NCI-H128 (cell line): ENCODE measurements around the gene DYSF.

Experiments used
- DNase-seq: peaks from one replicate; lab custom pipeline; 2025; ENCODE audit not compliant: unreplicated experiment; lab: John Stamatoyannopoulos, UW

DYSF gene

DNA sequence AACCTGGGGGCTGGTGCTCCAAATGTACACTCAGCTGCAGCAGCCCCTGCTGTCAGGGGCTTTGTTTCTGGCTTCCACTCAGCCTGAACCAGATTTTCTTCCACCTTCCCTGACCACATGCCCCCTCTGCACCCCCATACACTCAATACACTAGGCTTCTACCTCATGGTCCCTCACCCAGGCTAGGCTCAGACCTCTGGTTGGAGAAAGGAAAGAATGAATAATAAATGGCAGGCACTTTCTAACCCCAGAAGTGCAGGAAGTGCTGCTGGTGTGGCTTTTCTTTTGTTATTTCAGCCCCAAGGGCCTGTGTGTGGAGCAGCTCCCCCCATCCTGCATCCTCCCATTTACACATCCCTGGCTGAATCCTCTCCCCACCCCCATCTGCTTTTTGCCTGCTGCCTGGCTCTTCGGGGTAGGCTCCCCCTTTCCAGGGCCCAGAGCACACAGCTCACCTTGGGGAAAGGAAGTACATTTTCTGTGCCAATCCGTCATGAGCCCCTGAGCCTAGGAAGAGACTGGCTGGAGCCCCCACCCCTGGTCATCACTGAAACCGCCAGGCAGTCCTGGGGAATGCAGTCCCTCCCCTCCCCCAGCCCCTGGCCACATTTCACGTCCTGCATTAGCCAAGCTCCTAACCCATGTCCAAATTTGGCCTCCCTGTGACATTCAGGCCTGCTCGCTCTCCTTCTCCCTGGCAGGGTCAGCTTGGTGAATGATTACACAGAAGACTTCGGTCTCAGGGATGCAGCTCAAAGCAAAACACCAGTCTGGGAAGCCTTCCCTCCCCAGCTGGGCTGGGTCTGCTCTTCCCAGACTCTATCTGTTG, 2.6 kb downstream of the DYSF start:
- no peak for DNase-seq

DNA sequence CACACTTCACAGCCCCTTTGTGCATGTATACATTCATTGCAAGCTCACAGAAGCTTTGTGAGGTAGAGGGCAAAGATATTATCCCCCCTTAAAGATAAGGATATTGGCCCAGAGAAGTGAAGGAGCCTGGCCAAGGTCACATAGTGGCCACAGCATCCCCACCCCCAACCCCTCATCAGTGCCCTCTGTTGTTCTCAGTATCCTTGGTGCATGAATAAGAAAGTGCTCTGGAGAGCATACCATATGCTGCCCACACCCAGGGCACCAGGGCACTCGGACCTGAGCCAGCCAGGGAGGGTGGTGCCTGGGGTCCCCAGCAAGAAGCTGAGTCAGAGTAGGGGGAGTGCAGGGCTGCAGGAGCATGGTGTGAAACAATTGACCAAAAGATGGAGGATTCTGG, 3.3 kb downstream of the DYSF start:
- DNase-seq: no peak

DNA sequence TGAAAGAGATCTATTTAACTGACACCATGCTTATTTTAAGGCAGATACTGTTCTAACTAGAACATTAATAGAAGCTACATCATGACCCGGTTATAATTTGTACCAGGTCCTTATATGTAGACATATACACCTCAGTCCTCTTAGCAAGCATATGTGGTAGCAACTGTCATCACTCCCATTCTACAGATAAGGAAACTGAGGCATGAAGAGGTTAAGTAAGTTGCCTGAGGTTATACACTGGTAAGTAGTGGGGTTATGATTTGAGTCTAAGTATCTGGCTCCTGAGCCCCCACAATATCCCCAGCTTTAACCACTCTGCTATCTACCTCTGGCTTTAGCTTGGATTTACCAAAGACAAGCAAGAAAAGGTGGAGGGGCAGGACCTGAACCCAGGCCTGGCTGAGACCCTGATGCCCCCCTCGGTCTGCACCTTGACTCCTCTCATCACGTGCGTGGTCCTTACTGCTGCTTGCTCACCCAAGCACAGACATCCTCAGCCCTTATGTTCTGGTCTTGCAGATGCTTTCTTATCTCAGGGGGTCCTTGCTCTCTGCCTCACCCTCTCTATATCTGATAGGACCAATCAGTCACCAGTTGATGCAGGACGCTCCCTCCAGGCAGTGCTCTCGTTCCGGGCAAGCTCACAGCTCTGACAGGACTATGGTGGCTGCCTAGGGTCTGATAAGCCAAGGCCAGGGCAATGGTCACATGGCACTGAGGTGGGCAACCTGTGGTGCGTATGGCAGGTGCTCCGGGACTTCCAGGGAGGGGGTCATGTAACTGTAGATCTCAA, 4.0 kb downstream of the DYSF start:
- no peak for DNase-seq

- no peak for DNase-seq
These were observed 4.6 kb downstream of the DYSF start for GRCh38 chr2:71457923-71458322.

GRCh38 chr2:71458413-71459083, 5.2 kb downstream of the DYSF start:
- DNase-seq: no peak

DNA sequence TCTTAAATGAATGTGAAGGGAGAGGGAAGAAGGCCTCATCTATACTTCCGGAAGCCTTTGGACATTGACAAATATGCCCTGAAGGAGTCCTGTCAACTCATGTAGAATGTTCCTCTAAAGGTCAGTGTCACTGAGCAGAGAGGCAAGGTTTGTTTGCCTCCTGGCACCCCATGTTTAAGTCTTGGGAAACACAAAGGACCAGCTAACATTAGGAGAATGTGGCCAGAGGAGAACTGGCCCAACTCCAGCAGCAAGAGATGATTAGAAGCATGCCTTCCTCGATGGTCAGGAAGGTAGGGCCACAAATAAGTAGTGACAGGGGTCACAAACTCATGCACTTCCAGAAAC, 5.7 kb downstream of the DYSF start:
- no peak for DNase-seq

DNA sequence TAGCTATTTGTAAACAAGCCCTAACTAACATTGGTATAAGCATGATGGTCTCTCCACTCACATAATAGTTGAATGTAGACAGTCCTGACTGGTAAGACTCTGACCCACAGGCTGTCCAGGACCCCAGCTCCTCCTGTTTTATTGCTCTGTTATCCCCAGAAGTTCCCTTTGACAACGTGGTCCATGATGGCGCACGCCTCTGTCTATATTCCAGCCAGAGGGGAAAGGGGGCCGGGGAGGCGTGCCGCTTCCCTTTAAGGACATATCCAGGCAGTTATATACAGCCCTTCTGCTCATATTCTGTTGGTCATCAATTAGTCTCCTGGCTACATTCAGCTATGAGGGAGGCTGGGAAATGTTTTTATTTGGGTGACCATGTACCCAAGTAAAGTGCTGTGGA, 6.7 kb downstream of the DYSF start:
- no peak for DNase-seq

DNA sequence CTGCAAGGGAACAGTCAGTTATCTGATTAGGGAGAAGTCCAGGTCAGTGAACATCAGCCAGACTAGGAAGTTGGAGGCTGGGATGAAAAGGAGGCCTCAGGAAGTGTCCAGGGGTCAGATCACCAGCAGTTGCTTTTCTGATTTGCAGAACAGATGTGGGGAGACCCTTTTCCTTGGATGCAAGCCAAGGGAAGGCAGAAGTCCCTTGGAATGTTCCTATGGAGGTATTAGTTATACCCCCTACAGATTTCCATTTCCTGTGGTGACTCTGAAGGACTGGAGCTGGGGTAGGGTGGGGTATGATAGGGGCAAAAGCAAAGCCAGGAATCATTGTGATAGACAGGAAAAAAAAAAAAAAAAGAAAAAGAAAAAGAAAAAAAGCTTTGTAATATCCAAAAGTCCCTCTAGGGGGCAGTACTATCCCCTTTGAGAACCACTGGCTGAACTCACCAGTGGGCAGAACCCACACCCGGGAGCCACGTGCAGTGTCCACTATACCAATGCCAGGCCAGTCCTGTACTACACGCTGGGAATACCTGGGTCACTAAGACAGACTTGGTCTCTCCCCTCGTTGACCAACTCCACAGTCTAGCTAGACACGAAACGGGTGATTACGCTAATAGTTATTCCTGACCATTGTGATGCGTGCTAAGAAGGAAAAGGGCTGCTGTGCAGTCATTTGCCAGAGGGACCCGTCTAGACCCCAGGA, 7.4 kb downstream of the DYSF start:
- no peak for DNase-seq

DNA sequence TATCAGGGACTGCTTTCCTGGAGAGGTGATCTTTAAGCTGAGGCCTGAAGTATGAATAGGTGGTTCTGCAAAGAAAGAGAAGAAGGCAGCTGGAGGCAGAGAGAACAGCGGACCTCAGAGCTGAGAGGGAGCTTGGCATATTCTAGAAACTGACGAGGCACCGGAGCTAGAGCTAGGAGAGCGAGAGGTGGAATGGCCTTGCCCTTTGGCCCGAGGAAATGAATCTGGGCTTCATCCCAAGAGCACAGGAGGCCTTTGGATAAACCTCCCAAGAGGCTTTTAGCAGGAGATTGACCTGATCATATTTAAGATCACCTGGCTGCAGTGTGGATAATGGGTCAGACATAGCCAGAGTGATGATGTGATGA, 7.9 kb downstream of the DYSF start:
- no peak for DNase-seq

GRCh38 chr2:71462056-71462605, 8.8 kb downstream of the DYSF start:
- DNase-seq: no peak

- DNase-seq: no peak
These were observed 9.4 kb downstream of the DYSF start for GRCh38 chr2:71462641-71463341.

- DNase-seq: no peak
These were observed 9.9 kb downstream of the DYSF start for GRCh38 chr2:71463342-71463654.

DNA sequence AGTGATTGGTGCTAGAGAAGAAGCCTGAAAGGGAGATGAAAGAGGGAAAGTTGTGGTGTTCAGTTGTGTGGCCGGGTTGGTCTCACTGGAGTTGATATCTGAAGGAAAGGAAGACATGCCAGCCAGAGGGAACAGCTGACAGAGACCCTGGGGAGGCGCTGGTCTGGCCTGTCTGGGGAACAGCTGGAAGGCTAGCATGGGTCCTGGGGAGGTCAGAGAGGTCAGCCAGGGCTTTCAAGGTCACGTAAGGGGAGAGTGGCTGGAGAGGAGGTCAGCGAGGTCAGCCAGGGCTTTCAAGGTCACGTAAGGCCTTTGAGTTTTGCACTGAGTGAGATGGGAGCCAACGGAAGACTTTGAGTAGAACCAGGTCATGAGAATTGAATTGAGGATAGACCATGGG, 11.0 kb downstream of the DYSF start:
- no peak for DNase-seq

DNA sequence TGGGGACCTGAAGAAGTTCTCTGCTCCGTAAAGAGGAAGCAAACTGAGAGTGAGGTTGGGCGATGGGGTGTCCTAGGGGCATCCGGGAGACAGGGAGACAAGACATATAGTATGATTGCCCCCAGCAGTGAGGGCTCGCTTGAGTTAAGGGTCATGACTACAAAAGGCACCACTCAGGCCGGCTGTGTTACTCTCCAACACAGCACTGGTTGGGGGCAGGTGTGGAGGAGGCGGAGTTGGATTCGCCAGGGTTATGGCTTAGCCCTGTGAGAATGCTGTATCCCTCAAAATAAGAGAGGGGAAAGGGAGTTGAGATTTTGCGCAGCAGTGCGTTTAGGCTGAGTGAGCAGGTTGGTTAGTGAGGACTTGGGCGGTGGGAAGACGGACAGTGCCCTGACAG, 12.0 kb downstream of the DYSF start:
- DNase-seq: no peak

DNA sequence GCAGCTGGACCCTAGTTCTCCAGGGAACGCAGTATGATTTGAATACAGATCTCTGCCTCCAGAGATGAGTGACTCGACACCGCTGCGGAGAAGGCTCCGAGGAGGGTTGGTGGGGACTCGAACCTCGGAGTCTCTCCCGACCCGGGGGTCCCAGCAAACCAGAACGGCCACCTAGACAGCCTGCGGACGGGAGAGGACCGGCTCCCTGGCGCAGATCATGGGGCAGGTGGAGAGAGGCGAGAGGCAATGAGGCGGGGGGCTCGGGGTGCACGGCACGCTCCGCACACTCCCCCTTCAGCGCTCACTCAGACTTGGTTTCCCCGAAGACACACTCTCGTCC, 12.6 kb downstream of the DYSF start:
- no peak for DNase-seq

DNA sequence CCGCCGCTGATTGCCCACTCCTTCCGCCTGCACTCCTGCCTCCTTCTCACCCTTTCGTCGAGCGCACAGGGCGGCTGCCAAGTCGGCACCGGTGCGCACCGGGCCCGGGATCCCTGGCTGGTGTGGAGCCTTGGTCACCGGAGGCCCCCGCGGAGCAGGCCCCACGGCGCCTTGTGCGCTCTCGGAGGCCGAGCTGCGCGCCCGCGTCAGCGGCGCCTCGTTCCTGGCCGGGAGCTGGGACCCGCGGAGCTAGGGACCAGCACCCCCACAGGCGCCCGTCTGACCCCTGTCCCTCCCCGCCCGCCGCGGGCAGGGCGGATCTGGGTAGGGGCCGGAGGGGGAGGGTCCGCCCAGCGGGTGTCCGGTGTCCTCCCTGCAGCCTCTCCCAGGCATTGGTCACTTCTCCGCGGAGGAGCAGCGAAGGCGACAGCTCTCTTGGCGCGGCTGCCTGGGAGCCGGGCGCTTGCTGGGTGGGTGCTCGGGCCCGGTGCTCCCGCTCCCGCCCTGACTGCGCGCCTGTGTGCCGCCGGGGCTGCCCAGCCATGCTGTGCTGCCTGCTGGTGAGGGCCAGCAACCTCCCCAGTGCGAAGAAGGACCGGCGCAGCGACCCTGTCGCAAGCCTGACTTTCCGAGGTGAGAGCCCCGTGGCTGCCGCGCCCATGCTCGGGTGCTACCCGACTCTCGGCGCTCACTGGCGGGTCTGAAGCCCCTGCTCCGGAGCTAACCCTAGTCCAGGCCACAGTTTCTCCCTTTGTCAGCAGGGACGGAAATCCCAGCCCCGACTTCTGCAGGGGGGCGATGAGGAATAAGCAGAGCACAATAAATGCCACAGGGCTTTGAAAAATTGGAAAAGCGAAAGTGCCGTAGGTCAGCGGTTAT, 13.2 kb downstream of the DYSF start:
- no peak for DNase-seq

- DNase-seq: no peak
These were observed 13.9 kb downstream of the DYSF start for GRCh38 chr2:71467180-71467815.

DNA sequence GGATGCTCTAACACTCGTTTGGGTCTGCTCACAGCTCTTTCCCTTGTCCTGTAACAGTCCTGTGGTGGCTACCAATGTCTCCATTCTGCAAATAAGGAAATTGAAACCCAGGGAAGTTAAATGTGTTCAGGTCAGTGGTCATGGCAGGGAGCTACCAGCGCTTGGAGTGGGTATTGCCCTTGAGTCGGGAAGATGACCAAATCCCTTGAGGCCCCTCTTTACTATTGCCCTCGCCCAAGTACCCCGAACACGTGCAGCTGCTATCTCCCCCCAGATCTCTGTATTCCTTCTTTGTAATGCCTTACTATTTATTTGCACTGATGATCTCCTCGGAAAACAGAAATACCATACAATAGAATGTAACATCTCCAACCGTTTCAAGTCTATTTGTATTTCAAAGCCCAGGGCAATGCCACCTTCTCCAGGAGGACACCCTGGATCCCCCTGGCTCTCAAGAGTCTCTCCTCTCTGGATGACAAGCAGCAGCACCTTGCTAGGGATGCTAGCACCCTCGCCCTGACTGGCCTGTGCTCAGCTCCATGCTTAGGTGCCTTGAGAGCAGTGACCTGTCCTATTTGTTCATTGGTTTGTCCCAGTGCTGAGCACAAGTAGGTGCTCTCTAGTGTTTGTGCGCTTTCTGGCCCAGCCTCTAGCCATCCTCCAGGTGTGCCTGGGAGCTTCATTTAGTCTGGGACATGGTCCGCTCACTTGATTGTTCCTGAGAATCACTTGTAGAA, 15.1 kb downstream of the DYSF start:
- DNase-seq: no peak
